IMR-90 (cell line): ENCODE results near the gene VILL.

Experiments used
- CTCF ChIP-seq: conservative IDR thresholded peaks from 2 replicates; pipeline ENCODE4 v1.5.1; 2012; ENCODE audit warnings: mild to moderate bottlenecking, low read depth, low read length, improper control_type of control experiment
- ELK1 ChIP-seq: fragments of 150-350 bp; IDR thresholded peaks from 2 replicates; pipeline ENCODE4 v1.6.1; 2016; ENCODE audit warnings: low read depth, mild to moderate bottlenecking, low read length, moderate library complexity, borderline replicate concordance
- FOS ChIP-seq: fragments of 150-350 bp; IDR thresholded peaks from 2 replicates; pipeline ENCODE4 v1.6.1; 2016; ENCODE audit warnings: low read depth, low read length
- MAZ ChIP-seq: IDR thresholded peaks from 2 replicates; pipeline ENCODE4 v1.6.1; 2012; ENCODE audit warnings: low read depth, mild to moderate bottlenecking, low read length, improper control_type of control experiment, moderate library complexity, borderline replicate concordance
- POLR2A ChIP-seq: IDR thresholded peaks from 2 replicates; pipeline ENCODE4 v1.6.1; 2012; ENCODE audit warnings: mild to moderate bottlenecking, low read depth, low read length
- RAD21 ChIP-seq: IDR thresholded peaks from 2 replicates; pipeline ENCODE4 v1.6.1; 2012; ENCODE audit warnings: low read length, improper control_type of control experiment
- RFX5 ChIP-seq: IDR thresholded peaks from 2 replicates; pipeline ENCODE4 v1.8.0; 2012; ENCODE audit warnings: low read depth, mild to moderate bottlenecking, low read length, moderate library complexity
- USF2 ChIP-seq: fragments of 150-350 bp; IDR thresholded peaks from 2 replicates; pipeline ENCODE4 v1.6.1; 2017; ENCODE audit warnings: mild to moderate bottlenecking, antibody characterized with exemption, low read length, low read depth

GRCh38 chr3:38015984-38016383 is 25.4 kb downstream of the VILL start:
- TF ChIP-seq CTCF, result no peak
- no peak for TF ChIP-seq FOS
- TF ChIP-seq POLR2A, result no peak
- no peak for TF ChIP-seq RFX5
- TF ChIP-seq RAD21, result no peak
- TF ChIP-seq USF2, result no peak
- TF ChIP-seq ELK1, result no peak
- no peak for TF ChIP-seq MAZ
